NCI-H345 treated with DMSO at 0.1 percent for 48 hours (cell line): Measurements from ENCODE around the gene ZBED4.

Experiments used
- DNase-seq: peaks from one replicate; lab custom pipeline; 2025; ENCODE audit not compliant: unreplicated experiment; lab: John Stamatoyannopoulos, UW

The ZBED4 gene

DNA sequence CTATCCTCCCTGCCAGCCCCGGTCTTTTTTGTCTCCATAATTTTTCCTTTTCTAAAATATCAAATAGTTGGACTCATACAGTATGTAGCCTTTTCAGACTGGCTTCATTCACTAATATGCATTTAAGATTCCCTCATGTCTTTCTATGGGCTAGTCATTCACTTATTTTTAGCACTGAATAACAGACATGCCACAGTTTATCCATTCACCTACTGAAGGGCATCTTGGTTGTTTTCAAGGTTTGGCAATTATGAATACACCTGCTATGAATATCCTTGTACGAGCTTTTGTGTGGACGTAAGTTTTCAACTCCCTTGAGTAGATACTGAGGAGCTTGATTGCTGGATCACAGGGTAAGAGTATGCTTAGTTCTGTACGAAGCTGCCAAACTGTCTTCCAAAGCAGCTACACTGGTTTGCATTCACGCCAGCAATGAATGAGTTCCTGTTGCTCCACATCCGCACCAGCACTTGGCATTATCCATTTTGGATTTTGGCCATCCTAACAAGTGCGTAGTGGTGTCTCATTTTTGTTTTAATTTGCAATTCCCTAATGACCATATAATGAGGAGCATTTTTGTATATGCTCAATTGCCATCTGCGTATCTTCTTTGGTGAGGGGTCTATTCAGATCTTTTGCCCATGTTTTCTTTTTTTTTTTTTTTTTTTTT is 43.5 kb downstream of the ZBED4 start:
- no peak for DNase-seq

DNA sequence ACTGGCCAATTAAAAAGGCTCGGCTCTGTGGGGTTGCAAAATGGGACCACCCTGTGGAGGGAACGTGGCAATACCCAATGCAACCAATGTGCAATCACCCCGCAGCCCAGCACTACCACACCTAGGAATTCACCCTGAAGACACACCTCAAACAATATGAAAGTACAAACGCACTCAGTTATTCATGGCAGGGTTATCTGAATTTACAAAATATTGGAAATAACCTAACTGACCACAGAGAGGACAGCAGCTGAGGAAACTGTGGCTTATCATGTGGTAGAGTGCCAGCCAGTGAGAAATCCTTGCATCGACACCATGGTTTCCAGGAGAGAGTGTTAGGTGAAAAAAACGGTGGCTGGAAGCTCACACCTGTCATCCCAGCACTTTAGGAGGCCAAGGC is 45.9 kb downstream of the ZBED4 start:
- no peak for DNase-seq

DNA sequence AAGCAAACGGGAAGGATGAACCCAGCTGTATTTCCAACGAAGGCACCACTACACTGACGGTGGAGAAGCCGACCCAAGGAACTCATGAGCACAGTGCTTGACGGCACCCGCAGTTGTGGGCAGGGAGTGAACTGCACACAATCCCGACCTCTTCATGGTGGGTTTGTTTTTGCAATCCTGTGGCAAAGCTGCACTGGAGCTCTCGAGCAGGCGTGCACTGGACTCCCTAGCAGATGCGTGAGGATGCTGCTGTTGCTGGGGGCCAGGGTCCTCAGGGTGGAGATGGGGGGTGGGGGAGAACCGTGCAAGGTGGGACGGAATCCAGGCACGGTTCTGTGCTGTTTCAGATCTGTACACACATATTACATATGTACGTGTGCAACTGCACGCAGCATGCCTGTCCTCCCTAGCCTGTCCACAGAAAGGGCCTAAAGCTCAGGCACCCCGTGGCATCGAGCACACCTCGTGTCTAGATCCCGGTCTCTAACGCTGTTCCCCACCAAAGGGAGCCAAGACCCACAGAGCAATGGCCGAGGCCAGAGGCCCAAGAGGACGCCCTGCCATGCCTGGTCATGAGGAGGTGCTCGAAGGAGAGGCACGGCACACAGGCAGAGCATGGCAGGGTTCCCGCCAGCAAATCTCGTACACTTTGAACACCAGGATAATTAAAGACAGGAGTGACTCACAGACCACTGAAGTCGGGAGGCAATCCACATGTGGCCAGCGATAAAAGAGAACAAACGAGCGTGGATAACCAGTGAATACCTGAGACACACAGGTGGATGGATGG is 47.0 kb downstream of the ZBED4 start:
- DNase-seq, result no peak

DNA sequence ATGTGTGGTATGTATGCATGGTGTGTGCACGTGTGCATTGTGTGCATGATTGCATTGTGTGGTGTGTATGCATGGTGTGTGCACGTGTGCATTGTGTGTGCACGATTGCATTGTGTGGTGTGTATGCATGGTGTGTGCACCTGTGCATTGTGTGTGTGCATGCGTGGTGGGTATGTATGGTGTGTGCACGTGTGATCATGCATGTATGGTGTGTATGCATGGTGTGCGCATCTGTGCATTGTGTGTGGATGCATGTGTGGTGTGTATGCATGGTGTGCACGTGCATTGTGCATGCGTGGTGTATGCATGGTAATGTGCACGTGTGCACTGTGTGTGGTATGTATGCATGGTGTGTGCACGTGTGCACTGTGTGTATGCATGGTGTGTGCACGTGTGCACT is 47.8 kb downstream of the ZBED4 start:
- no peak for DNase-seq

DNA sequence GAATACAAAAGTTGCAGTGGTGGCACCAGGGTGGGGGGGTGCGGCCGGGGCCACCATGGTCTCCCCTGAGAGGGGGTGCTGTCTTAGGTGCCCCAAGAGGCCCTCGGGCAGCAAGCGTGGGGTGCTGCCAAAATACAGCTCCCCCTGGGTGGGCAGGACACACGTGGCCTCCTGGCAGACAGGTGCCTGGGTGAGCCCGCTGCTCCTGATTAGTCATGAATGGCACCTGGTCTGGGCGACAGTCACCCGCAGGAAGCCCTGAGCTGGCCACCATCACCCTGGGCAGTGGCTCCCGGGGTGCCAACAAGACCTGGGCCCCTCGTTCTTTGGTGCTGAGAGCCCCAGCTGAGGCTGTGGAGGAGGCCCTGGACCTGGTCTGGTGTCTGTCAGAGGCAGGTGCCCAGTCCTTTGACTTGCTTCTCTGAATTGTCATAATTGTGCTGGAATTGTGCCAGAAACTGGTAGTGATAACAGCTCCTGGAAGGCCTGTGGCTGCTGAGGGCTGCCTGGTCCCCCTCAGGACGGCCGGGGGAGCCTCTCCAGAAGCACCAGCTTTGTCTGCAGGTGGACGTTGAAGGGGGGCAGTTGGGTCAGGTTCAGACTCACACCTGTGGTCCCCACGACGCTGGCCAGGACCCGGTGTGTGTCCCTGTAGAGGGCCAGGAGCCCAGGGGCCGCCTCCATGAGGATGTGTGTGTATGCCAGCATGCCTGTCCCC is 49.8 kb downstream of the ZBED4 start:
- no peak for DNase-seq

DNA sequence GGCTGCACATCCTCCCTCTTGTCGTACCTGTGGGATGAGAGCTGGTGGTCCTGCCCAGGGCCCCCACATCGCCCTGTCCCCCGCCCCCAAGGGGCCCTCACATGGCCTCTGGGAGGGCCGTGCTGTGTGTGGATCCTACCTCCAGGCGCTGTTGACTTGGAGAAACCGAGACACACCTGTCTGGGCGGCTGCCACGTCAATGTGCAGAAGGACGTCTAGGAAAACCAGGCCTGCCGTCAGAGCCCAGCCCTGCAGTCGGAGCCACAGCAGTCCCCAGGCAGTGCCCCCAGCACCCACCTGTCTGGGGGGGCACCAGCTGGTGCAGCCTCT is 50.4 kb downstream of the ZBED4 start:
- no peak for DNase-seq

- no peak for DNase-seq
Measured at GRCh38 chr22:49905465-49905864, 51.8 kb downstream of the ZBED4 start.

DNA sequence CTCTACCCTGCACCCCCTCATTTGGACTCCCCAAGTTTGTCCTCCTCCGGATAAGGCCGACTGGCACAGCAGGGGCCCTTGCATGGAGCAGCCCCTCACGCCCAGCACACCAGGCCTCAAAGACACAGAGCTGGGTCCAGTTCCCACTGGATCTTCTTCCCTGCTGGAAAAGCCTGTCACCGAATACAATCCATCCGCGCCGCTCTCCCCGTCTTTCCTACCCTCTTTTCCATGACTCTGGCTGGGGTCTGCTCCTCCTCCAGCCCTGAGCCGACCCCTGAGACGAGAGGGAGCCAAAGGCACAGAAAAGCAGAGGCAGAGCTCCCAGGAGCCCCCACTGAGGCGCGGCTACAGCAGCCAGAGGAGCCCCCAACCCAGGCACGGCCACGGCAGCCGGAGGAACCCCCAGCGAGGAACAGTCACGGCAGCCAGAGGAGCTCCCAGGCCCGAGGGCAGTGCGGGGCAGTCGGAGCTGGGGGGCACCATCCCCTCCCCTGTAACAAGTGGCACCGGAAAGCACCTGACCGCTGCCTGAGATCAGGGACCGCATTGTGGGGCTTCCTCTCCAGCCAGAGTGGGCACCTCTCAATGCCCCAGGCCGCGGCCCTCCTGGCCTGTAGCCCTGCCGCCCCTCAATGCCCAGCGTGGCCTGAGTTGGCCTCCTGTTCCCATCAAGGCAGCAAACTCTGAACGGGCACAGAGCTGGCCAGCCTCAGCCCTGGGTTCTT is 52.6 kb downstream of the ZBED4 start:
- no peak for DNase-seq

DNA sequence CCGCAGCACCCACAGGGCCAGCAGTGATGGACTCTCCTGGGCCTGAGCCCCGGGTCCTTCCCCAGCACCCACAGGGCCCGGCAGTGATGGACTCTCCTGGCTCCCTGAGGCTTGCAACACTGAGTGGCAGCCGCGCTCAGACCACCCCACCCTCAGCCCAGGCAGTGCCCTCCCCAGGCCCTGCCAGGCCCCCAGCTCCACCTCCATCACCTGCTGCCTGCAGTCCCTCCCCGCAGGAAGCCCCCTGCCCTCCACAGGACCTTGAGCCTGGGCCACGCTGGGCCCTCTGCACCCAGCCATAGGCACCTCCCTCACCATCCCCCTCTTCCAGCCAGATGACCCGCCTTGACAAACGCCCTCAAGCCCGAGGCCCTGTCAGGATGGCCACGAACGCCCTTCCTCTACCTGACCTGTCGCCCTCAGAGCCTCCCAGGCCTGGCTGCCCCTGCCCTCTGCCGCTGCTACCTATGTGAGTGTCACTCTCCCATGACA is 53.2 kb downstream of the ZBED4 start:
- no peak for DNase-seq

DNA sequence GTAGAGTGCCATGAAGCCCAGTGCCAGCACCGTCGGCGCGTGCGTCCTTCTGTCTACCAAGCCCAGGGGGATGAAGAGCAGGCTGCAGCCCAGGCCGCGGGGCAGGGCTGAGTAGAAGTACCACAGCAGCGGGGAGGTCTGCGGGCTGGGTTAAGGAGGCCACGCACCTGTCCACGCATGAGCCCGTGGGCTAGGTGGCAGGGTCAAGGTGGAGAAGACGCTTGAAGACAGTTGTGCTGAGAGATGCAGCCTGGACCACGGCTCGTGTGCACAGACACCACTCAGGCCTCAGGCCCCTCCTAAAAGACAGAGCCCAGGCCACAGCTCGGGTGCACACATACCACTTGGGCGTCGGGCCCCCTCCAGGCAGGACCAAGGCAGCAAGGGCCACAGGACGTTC is 54.2 kb downstream of the ZBED4 start:
- DNase-seq, result no peak

DNA sequence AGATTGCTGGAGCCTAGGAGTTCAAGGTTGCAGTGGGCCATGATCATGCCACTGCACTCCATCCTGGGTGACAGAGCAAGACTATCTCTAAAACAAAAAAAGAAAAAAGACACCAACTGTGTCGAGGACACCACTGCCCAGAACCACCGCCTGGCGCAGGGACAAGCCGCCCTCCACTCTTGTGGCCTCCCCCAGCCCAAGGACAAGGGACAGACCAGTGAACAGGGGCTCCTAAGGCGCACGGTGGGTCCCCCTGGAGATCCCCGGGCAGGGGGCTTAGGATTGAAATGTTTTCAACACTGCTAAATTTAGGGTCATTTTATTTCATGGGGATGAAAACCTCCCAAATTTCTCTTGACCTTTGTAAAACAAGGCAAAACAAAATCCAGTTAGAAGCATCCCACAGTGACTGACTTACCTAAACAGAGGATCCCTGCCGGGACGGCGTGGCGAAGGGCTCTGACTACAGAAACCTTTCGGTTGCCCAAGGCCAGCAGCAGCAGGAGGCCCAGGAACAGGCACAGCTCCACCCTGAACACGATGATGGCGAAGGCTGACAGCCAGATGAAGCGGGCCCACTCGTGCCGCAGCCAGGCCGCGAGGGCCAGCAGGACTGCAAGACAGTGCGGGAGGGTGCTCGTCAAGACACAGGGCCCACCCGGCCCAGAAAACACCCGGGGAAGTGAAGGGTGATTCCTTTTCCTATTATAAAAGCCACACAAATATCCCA is 56.0 kb downstream of the ZBED4 start:
- no peak for DNase-seq

DNA sequence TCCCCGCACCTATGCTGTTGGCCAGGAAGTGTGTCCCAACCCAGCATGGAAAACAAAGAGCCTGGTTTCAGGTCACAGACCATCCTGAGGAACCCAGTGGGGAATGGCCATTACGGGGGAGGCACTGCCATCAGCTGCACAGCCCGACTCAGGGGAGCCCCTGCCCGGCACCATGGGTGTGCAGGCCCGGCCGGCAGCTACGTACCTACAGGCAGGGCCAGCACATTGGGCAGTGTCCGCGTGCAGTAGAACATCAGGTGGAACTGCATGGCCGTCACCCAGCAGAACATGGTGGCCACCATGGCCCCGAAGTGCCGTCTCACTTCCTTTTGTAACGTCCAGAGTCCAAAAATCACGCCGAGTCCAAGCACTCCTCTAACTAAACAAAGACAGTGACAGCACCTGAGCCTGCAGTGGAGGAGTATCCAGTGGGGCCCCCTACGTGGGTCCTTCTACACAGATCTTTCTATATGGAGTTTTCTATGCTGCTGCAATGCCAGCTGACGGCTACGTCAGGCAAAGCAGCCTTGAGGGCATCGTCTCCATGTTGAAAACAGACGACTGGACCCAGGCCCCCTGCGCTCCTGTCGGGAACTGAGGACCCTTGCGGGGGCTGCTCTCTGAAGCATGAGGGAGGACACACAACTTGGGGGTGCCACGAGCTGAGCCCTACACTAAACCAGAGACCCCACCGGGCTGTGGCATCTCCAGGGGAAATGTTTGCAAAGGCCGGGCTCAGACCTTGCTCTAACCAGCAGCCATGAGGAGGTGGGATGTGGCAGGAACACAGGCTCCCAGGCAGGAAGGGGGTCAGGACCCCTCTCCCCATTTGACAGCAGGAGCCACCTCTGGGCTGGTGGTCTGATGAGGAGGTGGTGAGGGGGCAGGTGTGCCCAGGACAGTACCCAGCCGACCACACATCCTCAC is 56.8 kb downstream of the ZBED4 start:
- no peak for DNase-seq

GRCh38 chr22:49911881-49912625 is 58.4 kb downstream of the ZBED4 start:
- no peak for DNase-seq

DNA sequence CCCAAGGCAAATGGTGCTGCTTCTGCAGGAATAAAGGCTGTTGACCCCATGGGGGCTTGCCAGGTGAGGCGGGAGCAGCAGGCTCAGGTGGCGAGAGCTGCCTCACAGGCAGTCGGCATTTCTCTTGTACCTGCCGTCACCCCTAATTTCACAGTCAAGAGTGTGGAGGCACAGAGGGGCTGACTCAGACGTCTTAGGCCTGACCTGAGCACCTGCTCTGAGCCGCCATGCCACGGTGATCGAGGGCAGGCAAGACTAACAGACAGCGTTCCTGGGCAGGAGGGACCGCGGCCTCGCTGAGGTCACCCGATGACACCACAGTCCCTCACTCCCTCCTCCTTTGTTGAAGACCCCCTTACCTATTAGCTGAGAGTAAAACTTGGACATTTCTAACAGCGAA is 59.4 kb downstream of the ZBED4 start:
- DNase-seq, result no peak

GRCh38 chr22:49913446-49913845 is 59.8 kb downstream of the ZBED4 start:
- no peak for DNase-seq

- DNase-seq, result no peak
Measured at GRCh38 chr22:49914256-49914655, 60.6 kb downstream of the ZBED4 start.

- DNase-seq, result no peak
Measured at GRCh38 chr22:49915610-49916009, 62.0 kb downstream of the ZBED4 start.

- no peak for DNase-seq
Measured at GRCh38 chr22:49916831-49917230, 63.2 kb downstream of the ZBED4 start.
